ENCODE measurements around the gene YWHAB. TPM values are rescaled to one million over a fixed set of nuclear protein-coding genes. Genes with fewer than 3 reads are reported as not detected.

Gene YWHAB
- total RNA-seq (2021; ENCODE audit: unreplicated experiment) = 267 TPM
- polyA plus RNA-seq (2012; ENCODE audit: insufficient read length) = 181 TPM
- Bru-seq, nascent RNA = percentile 97 among the genes with signal in this experiment
- BruChase-seq, experiment 1, labeled RNA remaining after a 2-hour chase = percentile 95 among the genes with signal in this experiment
- percentile 98 among the genes with signal in this experiment for BruChase-seq, experiment 2, labeled RNA remaining after a 6-hour chase
- long read RNA-seq, transcript YWHAB-201 (6 exons, 3,049 nt) = major isoform, 512 of 860 reads
- long read RNA-seq, transcript YWHAB-202 (7 exons, 3,109 nt) = minor isoform, 69 of 860 reads
- long read RNA-seq, partial matches to known transcripts = 207 of 860 reads
- long read RNA-seq, other reads (novel, unspliced or antisense) = 72 of 860 reads

DNA sequence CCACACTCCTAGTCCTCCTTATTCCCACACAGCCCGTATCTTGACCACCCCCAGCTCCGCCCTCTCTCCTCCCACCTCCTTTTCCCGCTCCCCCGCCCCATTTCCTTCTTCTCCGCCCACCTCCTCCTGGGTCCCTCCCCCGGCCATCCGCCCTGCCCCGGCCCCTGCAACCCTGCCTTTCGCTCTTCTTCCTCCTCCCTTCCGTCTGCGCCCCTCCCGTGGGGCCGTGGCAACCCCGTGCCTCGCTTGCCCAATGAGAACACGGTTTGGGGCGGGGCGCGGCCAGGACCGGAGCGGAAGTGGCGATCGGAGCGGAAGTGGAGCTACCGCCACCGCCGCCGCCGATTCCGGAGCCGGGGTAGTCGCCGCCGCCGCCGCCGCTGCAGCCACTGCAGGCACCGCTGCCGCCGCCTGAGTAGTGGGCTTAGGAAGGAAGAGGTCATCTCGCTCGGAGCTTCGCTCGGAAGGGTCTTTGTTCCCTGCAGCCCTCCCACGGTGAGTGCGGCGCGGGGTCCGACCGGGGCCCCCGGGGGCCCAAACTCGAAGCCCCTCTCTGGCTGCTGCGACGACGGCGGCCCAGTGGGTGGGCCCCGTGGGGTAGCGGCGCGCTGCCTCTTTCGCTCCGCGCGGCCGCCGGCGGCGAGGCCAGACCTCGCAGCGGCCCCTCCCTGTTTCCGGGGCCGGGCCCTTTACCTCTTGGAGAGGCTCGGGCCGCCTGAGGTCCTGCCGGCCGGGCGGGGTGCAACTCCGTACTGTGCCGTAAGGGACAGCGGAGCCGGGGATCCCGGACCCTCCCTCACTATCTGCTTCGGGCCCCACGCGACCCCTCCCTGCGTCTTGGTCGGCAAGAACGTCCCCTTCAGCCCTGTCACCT lies at the start of gene YWHAB:
Gene YWHAB (plus strand): TSS at position 314 of the 874 bp plus-strand sequence. CDS start 15,829 bp downstream, outside the sequence.
- Histone ChIP-seq H3K27me3 (ENCODE audit: control insufficient read depth, insufficient read depth, low read length) (no peaks in the 10 kb centered on the region), H3K4me1 (ENCODE audit: control insufficient read depth, insufficient read depth, low read length) (peaks cover 28% of the 10 kb centered on the region), H3K36me3 (ENCODE audit: control insufficient read depth, insufficient read depth, low read length) (peaks cover 13% of the 10 kb centered on the region), H3K9me3 (ENCODE audit: control insufficient read depth, insufficient read depth, low read depth, low read length) (no peaks in the 10 kb centered on the region), H3K27ac (ENCODE audit: low read length) (peak within 1 kb of the TSS; percentile 94), H3K4me3 (ENCODE audit: low read depth in 2 of 2, low read length in 2 of 2) (peak within 1 kb of the TSS; percentile 94 to 96)
- peak; percentile 64; the same call in 1 of the 2 replicates for TF ChIP-seq SIN3A (IDR thresholded peaks at IDR 0.05; ENCODE audit: borderline replicate concordance, insufficient read depth, low read depth, low read length)
- no peak for TF ChIP-seq TCF7L2 (IDR thresholded peaks at IDR 0.05; ENCODE audit: low read depth, low read length)
- peak; percentile 66; the same call in 1 of the 2 replicates for TF ChIP-seq POLR2AphosphoS5 (IDR thresholded peaks at IDR 0.05; ENCODE audit: low read depth, low read length)
- ChIA-PET POLR2A (interaction anchor here (0.6 to 1.0 kb wide), 6 partner anchors 21 to 502 kb away, joined by 3 to 7 read pairs (median 3); no protein-coding TSS in a partner anchor), CTCF (interaction anchor here (0.9 kb wide), 1 partner anchor 9 kb away, joined by 3 read pairs; no protein-coding TSS in a partner anchor)
- DNase-seq (ENCODE audit: low read depth, low spot score) (peak; percentile 85), ATAC-seq (peak; percentile 99)
- intact Hi-C loops (cut with micrococcal nuclease; ENCODE audit: unreplicated experiment) = no loop called here
- in situ Hi-C loops (cut with HindIII; ENCODE audit: low pct_unique_long_range_greater_than_20kb, low sequenced_read_pairs) = no loop called here
- no TSS peak for BruUV-seq (replicated peaks)

- Histone ChIP-seq H3K36me3 (ENCODE audit: control insufficient read depth, insufficient read depth, low read length) (no peaks in the 10 kb centered on the region), H3K4me3 (ENCODE audit: low read depth in 2 of 2, low read length in 2 of 2) (no peak overlapping the region), H3K9me3 (ENCODE audit: control insufficient read depth, insufficient read depth, low read depth, low read length) (no peaks in the 10 kb centered on the region), H3K27me3 (ENCODE audit: control insufficient read depth, insufficient read depth, low read length) (peaks cover 7% of the 10 kb centered on the region; the same call in 1 of the 2 replicates), H3K27ac (ENCODE audit: low read length) (no peak overlapping the region), H3K4me1 (ENCODE audit: control insufficient read depth, insufficient read depth, low read length) (no peaks in the 10 kb centered on the region)
- no TSS peak for BruUV-seq (replicated peaks)
- ChIA-PET CTCF (no interaction called here), POLR2A (no interaction called here)
- intact Hi-C loops (cut with micrococcal nuclease; ENCODE audit: unreplicated experiment) (no loop called here), in situ Hi-C loops (cut with HindIII; ENCODE audit: low pct_unique_long_range_greater_than_20kb, low sequenced_read_pairs) (no loop called here)
- DNase-seq (ENCODE audit: low read depth, low spot score) (no peak), ATAC-seq (no peak)
- no peak for TF ChIP-seq POLR2AphosphoS5 (IDR thresholded peaks at IDR 0.05; ENCODE audit: low read depth, low read length)
- no peak for TF ChIP-seq TCF7L2 (IDR thresholded peaks at IDR 0.05; ENCODE audit: low read depth, low read length)
- TF ChIP-seq, protein P1, sequence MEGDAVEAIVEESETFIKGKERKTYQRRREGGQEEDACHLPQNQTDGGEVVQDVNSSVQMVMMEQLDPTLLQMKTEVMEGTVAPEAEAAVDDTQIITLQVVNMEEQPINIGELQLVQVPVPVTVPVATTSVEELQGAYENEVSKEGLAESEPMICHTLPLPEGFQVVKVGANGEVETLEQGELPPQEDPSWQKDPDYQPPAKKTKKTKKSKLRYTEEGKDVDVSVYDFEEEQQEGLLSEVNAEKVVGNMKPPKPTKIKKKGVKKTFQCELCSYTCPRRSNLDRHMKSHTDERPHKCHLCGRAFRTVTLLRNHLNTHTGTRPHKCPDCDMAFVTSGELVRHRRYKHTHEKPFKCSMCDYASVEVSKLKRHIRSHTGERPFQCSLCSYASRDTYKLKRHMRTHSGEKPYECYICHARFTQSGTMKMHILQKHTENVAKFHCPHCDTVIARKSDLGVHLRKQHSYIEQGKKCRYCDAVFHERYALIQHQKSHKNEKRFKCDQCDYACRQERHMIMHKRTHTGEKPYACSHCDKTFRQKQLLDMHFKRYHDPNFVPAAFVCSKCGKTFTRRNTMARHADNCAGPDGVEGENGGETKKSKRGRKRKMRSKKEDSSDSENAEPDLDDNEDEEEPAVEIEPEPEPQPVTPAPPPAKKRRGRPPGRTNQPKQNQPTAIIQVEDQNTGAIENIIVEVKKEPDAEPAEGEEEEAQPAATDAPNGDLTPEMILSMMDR (IDR thresholded peaks at IDR 0.05) = no peak
- TF ChIP-seq SIN3A (IDR thresholded peaks at IDR 0.05; ENCODE audit: borderline replicate concordance, insufficient read depth, low read depth, low read length) = no peak
- TF ChIP-seq, protein P2, sequence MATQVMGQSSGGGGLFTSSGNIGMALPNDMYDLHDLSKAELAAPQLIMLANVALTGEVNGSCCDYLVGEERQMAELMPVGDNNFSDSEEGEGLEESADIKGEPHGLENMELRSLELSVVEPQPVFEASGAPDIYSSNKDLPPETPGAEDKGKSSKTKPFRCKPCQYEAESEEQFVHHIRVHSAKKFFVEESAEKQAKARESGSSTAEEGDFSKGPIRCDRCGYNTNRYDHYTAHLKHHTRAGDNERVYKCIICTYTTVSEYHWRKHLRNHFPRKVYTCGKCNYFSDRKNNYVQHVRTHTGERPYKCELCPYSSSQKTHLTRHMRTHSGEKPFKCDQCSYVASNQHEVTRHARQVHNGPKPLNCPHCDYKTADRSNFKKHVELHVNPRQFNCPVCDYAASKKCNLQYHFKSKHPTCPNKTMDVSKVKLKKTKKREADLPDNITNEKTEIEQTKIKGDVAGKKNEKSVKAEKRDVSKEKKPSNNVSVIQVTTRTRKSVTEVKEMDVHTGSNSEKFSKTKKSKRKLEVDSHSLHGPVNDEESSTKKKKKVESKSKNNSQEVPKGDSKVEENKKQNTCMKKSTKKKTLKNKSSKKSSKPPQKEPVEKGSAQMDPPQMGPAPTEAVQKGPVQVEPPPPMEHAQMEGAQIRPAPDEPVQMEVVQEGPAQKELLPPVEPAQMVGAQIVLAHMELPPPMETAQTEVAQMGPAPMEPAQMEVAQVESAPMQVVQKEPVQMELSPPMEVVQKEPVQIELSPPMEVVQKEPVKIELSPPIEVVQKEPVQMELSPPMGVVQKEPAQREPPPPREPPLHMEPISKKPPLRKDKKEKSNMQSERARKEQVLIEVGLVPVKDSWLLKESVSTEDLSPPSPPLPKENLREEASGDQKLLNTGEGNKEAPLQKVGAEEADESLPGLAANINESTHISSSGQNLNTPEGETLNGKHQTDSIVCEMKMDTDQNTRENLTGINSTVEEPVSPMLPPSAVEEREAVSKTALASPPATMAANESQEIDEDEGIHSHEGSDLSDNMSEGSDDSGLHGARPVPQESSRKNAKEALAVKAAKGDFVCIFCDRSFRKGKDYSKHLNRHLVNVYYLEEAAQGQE (IDR thresholded peaks at IDR 0.05; ENCODE audit: insufficient read depth in 1 of 2, low read depth in 2 of 2, low read length in 1 of 2) = no peak
These were observed 48.8 kb upstream of the YWHAB start for GRCh38 chr20:44836601-44837120.
